Breast epithelium (tissue), 3 donors: ENCODE data around the gene SAMD3.

Source experiments
- POLR2A ChIP-seq: fragments of 450-650 bp; IDR thresholded peaks from one replicate; pipeline ENCODE4 v1.6.1; 2016; ENCODE audit warnings: antibody characterized with exemption, mild to moderate bottlenecking, moderate library complexity
- TF ChIP-seq, protein P1 (sequence below), 3 donors: fragments of 450-650 bp; IDR thresholded peaks; one replicate each; pipeline ENCODE4 v1.5.1; 2016 to 2017; ENCODE audit warnings: antibody characterized with exemption in 3 of 3, mild to moderate bottlenecking in 3 of 3, moderate library complexity in 3 of 3

DNA sequence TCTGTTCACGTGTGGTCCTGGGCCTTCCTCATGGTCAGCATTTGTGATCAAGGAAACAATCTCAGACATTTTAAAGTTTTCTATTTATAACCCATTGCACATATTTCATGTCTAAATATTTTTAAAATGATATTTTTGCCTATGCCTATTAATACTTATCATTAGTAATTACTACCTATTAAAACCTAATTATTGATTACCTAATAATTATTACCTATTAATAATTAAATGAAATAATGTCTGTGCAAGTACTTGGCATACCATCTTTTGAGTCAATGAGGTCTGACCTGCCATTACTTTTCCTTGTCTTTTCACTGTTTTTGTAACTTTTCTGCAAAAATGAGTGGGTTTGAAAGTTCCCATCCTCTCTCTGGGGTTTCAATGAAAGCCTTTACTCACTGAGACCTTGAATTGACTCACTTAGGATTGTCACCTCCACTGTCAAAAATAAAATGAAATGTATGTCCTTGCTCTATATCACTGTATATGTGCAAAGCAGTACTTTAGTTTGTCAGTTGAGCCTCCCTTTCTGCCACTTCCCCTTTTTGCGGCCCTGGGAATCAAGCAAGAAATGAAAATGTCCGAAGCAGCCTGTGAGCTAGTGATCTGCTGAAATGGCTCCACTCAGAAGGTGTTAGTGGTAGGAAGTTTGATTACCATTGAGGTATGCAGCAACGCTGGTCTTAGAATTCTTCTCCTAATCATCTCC lies 116.6 kb downstream of the SAMD3 start:
- TF ChIP-seq, protein P1, sequence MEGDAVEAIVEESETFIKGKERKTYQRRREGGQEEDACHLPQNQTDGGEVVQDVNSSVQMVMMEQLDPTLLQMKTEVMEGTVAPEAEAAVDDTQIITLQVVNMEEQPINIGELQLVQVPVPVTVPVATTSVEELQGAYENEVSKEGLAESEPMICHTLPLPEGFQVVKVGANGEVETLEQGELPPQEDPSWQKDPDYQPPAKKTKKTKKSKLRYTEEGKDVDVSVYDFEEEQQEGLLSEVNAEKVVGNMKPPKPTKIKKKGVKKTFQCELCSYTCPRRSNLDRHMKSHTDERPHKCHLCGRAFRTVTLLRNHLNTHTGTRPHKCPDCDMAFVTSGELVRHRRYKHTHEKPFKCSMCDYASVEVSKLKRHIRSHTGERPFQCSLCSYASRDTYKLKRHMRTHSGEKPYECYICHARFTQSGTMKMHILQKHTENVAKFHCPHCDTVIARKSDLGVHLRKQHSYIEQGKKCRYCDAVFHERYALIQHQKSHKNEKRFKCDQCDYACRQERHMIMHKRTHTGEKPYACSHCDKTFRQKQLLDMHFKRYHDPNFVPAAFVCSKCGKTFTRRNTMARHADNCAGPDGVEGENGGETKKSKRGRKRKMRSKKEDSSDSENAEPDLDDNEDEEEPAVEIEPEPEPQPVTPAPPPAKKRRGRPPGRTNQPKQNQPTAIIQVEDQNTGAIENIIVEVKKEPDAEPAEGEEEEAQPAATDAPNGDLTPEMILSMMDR (IDR thresholded peaks at IDR 0.05), result no peak
- TF ChIP-seq POLR2A, result no peak
